Sigmoid colon (tissue), 4 donors: ENCODE results near the gene DYRK1A.

Experiments used
- CTCF ChIP-seq, 4 experiments: fragments of 450-650 bp in 3 of 4; fragments of 200-600 bp in 1 of 4; IDR thresholded peaks; one replicate each; pipeline ENCODE4 v1.5.1; 2016 to 2019; ENCODE audit warnings: antibody characterized with exemption in 4 of 4, mild to moderate bottlenecking in 3 of 4, moderate library complexity in 2 of 4
- EP300 ChIP-seq, 4 donors: sonication (generic); formaldehyde crosslinking; IDR thresholded peaks; one replicate each; pipeline ENCODE4 v1.6.1; 2017; ENCODE audit warnings: antibody characterized with exemption in 4 of 4
- POLR2A ChIP-seq, 2 donors: fragments of 450-650 bp; IDR thresholded peaks; one replicate each; pipeline ENCODE4 v1.6.1; 2016; ENCODE audit warnings: antibody characterized with exemption in 2 of 2, mild to moderate bottlenecking in 2 of 2, moderate library complexity in 2 of 2

DNA sequence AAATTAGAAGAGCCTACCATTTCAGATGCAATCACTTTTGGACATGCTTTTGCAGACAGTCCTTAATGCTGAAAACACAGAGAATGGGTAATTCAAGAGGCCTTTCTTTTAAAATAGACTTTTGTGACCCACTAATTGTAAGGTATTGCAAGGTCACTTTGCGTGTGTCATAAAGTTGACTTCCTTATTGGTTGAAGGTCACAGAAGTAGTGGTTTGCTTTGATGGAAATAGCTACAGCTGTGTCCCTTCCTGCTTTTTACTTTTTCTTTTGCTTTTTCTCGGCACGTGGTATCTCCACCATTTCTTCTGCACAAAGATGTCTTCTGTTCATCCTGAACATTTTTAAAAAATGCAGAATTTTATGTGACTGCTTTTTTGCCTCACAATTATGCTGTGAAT lies 146.8 kb downstream of the DYRK1A start:
- TF ChIP-seq EP300 (IDR thresholded peaks at IDR 0.05) (no peak), CTCF (IDR thresholded peaks at IDR 0.05) (no peak), POLR2A (IDR thresholded peaks at IDR 0.05) (no peak)
